Stimulated activated CD8-positive, alpha-beta memory T cell treated with anti-CD3 and anti-CD28 coated beads, Interleukin-15, amount 100 ng/mL, for 24 hours (primary cell): ENCODE results near the gene JAKMIP1.

Experiments used
- DNase-seq: peaks from one replicate; pipeline ENCODE4 v3.0.0-alpha.2; 2020; ENCODE audit warnings: low read depth

Gene JAKMIP1

GRCh38 chr4:6180841-6181631, 19.3 kb downstream of the JAKMIP1 start:
- no peak for DNase-seq

GRCh38 chr4:6179362-6179761, 21.0 kb downstream of the JAKMIP1 start:
- DNase-seq = no peak

- DNase-seq = no peak
Measured at GRCh38 chr4:6178757-6179156, 21.6 kb downstream of the JAKMIP1 start.

GRCh38 chr4:6177587-6178197, 22.7 kb downstream of the JAKMIP1 start:
- no peak for DNase-seq

GRCh38 chr4:6175426-6175825, 24.9 kb downstream of the JAKMIP1 start:
- no peak for DNase-seq

- DNase-seq = no peak
Measured at GRCh38 chr4:6172927-6173200, 27.5 kb downstream of the JAKMIP1 start.

- no peak for DNase-seq
Measured at GRCh38 chr4:6172093-6172926, 28.0 kb downstream of the JAKMIP1 start.

GRCh38 chr4:6169239-6169638, 31.1 kb downstream of the JAKMIP1 start:
- no peak for DNase-seq

GRCh38 chr4:6165766-6166165, 34.6 kb downstream of the JAKMIP1 start:
- DNase-seq = no peak

GRCh38 chr4:6162885-6163284, 37.5 kb downstream of the JAKMIP1 start:
- DNase-seq = no peak

- no peak for DNase-seq
Measured at GRCh38 chr4:6161921-6162464, 38.4 kb downstream of the JAKMIP1 start.

GRCh38 chr4:6160536-6160935, 39.8 kb downstream of the JAKMIP1 start:
- DNase-seq = no peak

GRCh38 chr4:6157926-6158325, 42.4 kb downstream of the JAKMIP1 start:
- no peak for DNase-seq

GRCh38 chr4:6155996-6156750, 44.2 kb downstream of the JAKMIP1 start:
- no peak for DNase-seq

- no peak for DNase-seq
Measured at GRCh38 chr4:6154875-6155274, 45.5 kb downstream of the JAKMIP1 start.

- DNase-seq = no peak
Measured at GRCh38 chr4:6153874-6154273, 46.5 kb downstream of the JAKMIP1 start.

GRCh38 chr4:6152869-6153705, 47.3 kb downstream of the JAKMIP1 start:
- DNase-seq = no peak

- DNase-seq = no peak
Measured at GRCh38 chr4:6150046-6150735, 50.2 kb downstream of the JAKMIP1 start.

- no peak for DNase-seq
Measured at GRCh38 chr4:6148506-6149205, 51.7 kb downstream of the JAKMIP1 start.

- no peak for DNase-seq
Measured at GRCh38 chr4:6147441-6147840, 52.9 kb downstream of the JAKMIP1 start.
